IMR-90 (cell line): ENCODE results near the gene KLRC3.

Experiments used
- CEBPB ChIP-seq: IDR thresholded peaks from 2 replicates; pipeline ENCODE4 v1.6.1; 2012; ENCODE audit warnings: low read depth, low read length, improper control_type of control experiment
- ELK1 ChIP-seq: fragments of 150-350 bp; IDR thresholded peaks from 2 replicates; pipeline ENCODE4 v1.6.1; 2016; ENCODE audit warnings: low read depth, mild to moderate bottlenecking, low read length, moderate library complexity, borderline replicate concordance
- FOS ChIP-seq: fragments of 150-350 bp; IDR thresholded peaks from 2 replicates; pipeline ENCODE4 v1.6.1; 2016; ENCODE audit warnings: low read depth, low read length
- MAFK ChIP-seq: IDR thresholded peaks from 2 replicates; pipeline ENCODE4 v1.6.1; 2012; ENCODE audit warnings: low read depth, low read length, improper control_type of control experiment
- MAZ ChIP-seq: IDR thresholded peaks from 2 replicates; pipeline ENCODE4 v1.6.1; 2012; ENCODE audit warnings: low read depth, mild to moderate bottlenecking, low read length, improper control_type of control experiment, moderate library complexity, borderline replicate concordance
- MXI1 ChIP-seq: IDR thresholded peaks from 2 replicates; pipeline ENCODE4 v1.6.1; 2012; ENCODE audit warnings: low read depth, mild to moderate bottlenecking, low read length, moderate library complexity, borderline replicate concordance
- NFE2L2 ChIP-seq: fragments of 150-350 bp; IDR thresholded peaks from 2 replicates; pipeline ENCODE4 v1.6.1; 2016; ENCODE audit warnings: low read depth, mild to moderate bottlenecking, low read length
- POLR2A ChIP-seq: IDR thresholded peaks from 2 replicates; pipeline ENCODE4 v1.6.1; 2012; ENCODE audit warnings: mild to moderate bottlenecking, low read depth, low read length
- RAD21 ChIP-seq: IDR thresholded peaks from 2 replicates; pipeline ENCODE4 v1.6.1; 2012; ENCODE audit warnings: low read length, improper control_type of control experiment
- RCOR1 ChIP-seq: IDR thresholded peaks from 2 replicates; pipeline ENCODE4 v1.6.1; 2012; ENCODE audit warnings: mild to moderate bottlenecking, low read length, improper control_type of control experiment; ENCODE audit not compliant: insufficient replicate concordance
- RFX5 ChIP-seq: IDR thresholded peaks from 2 replicates; pipeline ENCODE4 v1.8.0; 2012; ENCODE audit warnings: low read depth, mild to moderate bottlenecking, low read length, moderate library complexity
- SMC3 ChIP-seq: fragments of 150-350 bp; IDR thresholded peaks from 2 replicates; pipeline ENCODE4 v1.6.1; 2016; ENCODE audit warnings: low read depth, mild to moderate bottlenecking, antibody characterized with exemption, low read length, moderate library complexity
- TF ChIP-seq, protein P1 (sequence below): conservative IDR thresholded peaks from 2 replicates; pipeline ENCODE4 v1.5.1; 2012; ENCODE audit warnings: mild to moderate bottlenecking, low read depth, low read length, improper control_type of control experiment
- TF ChIP-seq, protein P2 (sequence below): fragments of 150-350 bp; IDR thresholded peaks from 2 replicates; pipeline ENCODE4 v1.6.1; 2017; ENCODE audit warnings: mild to moderate bottlenecking, antibody characterized with exemption, low read length, low read depth

DNA sequence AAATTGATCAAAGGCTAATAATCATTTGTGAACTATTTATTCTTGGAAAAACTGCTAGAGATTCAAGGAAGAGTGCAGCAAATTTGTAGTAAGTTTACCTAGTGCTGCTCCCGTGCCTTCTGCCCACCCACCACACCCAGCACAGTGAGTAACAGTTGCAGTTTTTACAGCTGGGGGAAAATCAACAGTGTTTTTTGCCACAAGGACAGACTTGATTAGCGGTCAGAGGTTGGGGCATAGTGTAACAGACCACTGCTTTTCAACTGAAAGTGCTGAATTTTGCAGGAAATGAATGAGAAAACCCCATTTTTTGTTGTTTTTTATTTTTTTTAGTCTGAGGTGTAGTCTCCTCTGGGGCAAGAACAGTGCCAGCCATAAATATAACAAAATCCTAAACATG, 23.1 kb downstream of the KLRC3 start:
- TF ChIP-seq, protein P1, sequence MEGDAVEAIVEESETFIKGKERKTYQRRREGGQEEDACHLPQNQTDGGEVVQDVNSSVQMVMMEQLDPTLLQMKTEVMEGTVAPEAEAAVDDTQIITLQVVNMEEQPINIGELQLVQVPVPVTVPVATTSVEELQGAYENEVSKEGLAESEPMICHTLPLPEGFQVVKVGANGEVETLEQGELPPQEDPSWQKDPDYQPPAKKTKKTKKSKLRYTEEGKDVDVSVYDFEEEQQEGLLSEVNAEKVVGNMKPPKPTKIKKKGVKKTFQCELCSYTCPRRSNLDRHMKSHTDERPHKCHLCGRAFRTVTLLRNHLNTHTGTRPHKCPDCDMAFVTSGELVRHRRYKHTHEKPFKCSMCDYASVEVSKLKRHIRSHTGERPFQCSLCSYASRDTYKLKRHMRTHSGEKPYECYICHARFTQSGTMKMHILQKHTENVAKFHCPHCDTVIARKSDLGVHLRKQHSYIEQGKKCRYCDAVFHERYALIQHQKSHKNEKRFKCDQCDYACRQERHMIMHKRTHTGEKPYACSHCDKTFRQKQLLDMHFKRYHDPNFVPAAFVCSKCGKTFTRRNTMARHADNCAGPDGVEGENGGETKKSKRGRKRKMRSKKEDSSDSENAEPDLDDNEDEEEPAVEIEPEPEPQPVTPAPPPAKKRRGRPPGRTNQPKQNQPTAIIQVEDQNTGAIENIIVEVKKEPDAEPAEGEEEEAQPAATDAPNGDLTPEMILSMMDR, result no peak
- TF ChIP-seq POLR2A (no peak), CEBPB (no peak), MAFK (no peak), ELK1 (no peak), MXI1 (no peak), FOS (no peak), MAZ (no peak), NFE2L2 (no peak), RCOR1 (no peak), RFX5 (no peak), SMC3 (no peak), RAD21 (no peak)
- TF ChIP-seq, protein P2, sequence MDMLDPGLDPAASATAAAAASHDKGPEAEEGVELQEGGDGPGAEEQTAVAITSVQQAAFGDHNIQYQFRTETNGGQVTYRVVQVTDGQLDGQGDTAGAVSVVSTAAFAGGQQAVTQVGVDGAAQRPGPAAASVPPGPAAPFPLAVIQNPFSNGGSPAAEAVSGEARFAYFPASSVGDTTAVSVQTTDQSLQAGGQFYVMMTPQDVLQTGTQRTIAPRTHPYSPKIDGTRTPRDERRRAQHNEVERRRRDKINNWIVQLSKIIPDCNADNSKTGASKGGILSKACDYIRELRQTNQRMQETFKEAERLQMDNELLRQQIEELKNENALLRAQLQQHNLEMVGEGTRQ, result no peak
